GM19438 (cell line): ENCODE results near the gene COL19A1.
"Not testable (repeated sequence)": the region's sequence is repeated elsewhere in the genome, so short reads cannot be mapped to it uniquely, and the experiment has no call there.

ENCODE experiments used
- ATAC-seq: cut with Tn5 transposase; IDR thresholded peaks from one replicate; pipeline ENCODE4 v1.9.1; 2021; ENCODE audit warnings: low read depth; ENCODE audit not compliant: unreplicated experiment

The COL19A1 gene

GRCh38 chr6:69866351-69866769, at the start of gene COL19A1:
TSS of gene COL19A1 (plus strand) at chr6:69866556. CDS start at chr6:69879568, 13,012 bp downstream.
- peak; percentile 54 for ATAC-seq

- peak; percentile 38 for ATAC-seq
These were observed 49.8 kb upstream of the COL19A1 start for GRCh38 chr6:69816569-69816968.

GRCh38 chr6:69817358-69817757, 49.0 kb upstream of the COL19A1 start:
- ATAC-seq = no peak

- ATAC-seq = no peak
These were observed 48.0 kb upstream of the COL19A1 start for GRCh38 chr6:69818223-69818930.

GRCh38 chr6:69819138-69819537, 47.2 kb upstream of the COL19A1 start:
- no peak for ATAC-seq

GRCh38 chr6:69820018-69820417, 46.3 kb upstream of the COL19A1 start:
- ATAC-seq = no peak

GRCh38 chr6:69820438-69820837, 45.9 kb upstream of the COL19A1 start:
- ATAC-seq = no peak

- not testable (repeated sequence) for ATAC-seq
These were observed 42.0 kb upstream of the COL19A1 start for GRCh38 chr6:69824355-69824754.

- ATAC-seq = no peak
These were observed 40.5 kb upstream of the COL19A1 start for GRCh38 chr6:69825904-69826303.

GRCh38 chr6:69827276-69827893, 39.0 kb upstream of the COL19A1 start:
- no peak for ATAC-seq

- ATAC-seq = no peak
These were observed 33.8 kb upstream of the COL19A1 start for GRCh38 chr6:69832558-69832957.

- ATAC-seq = peak; percentile 93
These were observed 30.8 kb upstream of the COL19A1 start for GRCh38 chr6:69835414-69836179.

- ATAC-seq = no peak
These were observed 24.5 kb upstream of the COL19A1 start for GRCh38 chr6:69841862-69842261.

GRCh38 chr6:69843189-69843588, 23.2 kb upstream of the COL19A1 start:
- ATAC-seq = no peak

- ATAC-seq = no peak
These were observed 20.0 kb upstream of the COL19A1 start for GRCh38 chr6:69846312-69846711.

- ATAC-seq = no peak
These were observed 19.4 kb upstream of the COL19A1 start for GRCh38 chr6:69846770-69847491.

GRCh38 chr6:69847492-69847788, 18.9 kb upstream of the COL19A1 start:
- ATAC-seq = no peak

GRCh38 chr6:69848552-69848951, 17.8 kb upstream of the COL19A1 start:
- no peak for ATAC-seq

GRCh38 chr6:69852706-69853105, 13.7 kb upstream of the COL19A1 start:
- no peak for ATAC-seq

GRCh38 chr6:69861986-69862385, 4.4 kb upstream of the COL19A1 start:
- ATAC-seq = no peak

- ATAC-seq = no peak
These were observed 2.6 kb upstream of the COL19A1 start for GRCh38 chr6:69863766-69864165.
